ENCODE results near the gene FOXO4. TPM values are rescaled to one million over a fixed set of nuclear protein-coding genes. Genes with fewer than 3 reads are reported as not detected.

FOXO4 gene
- total and polyA plus RNA-seq, 2 of the 13 experiments (the other 11 are each of a cell fraction or from before 2014, with no cell fraction given): 5.1 to 5.7 TPM

DNA sequence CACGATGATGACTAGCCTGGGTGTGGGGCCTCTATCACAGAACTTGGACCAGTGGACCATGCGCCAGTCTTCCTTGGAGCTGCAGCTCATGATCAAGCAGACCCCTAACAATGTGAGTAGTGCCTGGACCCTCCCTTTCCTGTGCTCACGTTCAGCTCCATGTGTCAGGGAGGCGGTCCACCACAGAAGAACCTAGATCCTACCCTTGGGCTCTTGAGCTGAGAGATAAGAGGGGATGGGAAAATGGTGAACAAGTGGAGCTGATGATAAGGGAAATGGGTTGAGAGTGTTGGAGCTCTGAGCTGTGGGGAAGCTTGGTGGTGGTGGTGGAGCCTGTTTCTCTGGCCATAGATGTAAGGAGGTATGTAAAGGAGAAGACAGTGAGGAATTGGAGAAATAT lies 35.9 kb downstream of the FOXO4 start:
- H2AFZ ChIP-seq (ENCODE audit: low read length): no peak overlapping the region
- no peak overlapping the region for H3K4me2 ChIP-seq (ENCODE audit: low read depth, low read length)
- H3K36me3 ChIP-seq (replicated peaks in 1 of 2; ENCODE audit: control insufficient read depth in 1 of 2, insufficient read depth in 2 of 2, low read length in 2 of 2): peaks cover 11 to 38% of the 10 kb centered on the region in 2 experiments; a peak in 4 of 5 replicates
- TF ChIP-seq ZNF605 (CRISPR knock-in tag; IDR thresholded peaks at IDR 0.05): no peak
- TF ChIP-seq SNRNP70 (IDR thresholded peaks at IDR 0.05; ENCODE audit: low read depth, low read length): no peak
- FAIRE-seq (no peak), DNase-seq (ENCODE audit: low spot score) (no peak), ATAC-seq (no peak)
- H4K20me1 ChIP-seq (ENCODE audit: insufficient read depth, low read length): no peaks in the 10 kb centered on the region
- H3K27ac ChIP-seq (ENCODE audit: extremely low read length, insufficient read depth, low read length): no peak overlapping the region
- ChIA-PET POLR2A (no interaction called here), CTCF (ENCODE audit: low intra/inter-chr PET ratio, low total read pairs) (no interaction called here)
- H3K4me1 ChIP-seq (ENCODE audit: insufficient read depth, low read length): peaks cover 7% of the 10 kb centered on the region; the same call in 1 of the 2 replicates
- intact Hi-C loops (cut with micrococcal nuclease; ENCODE audit: unreplicated experiment) (no loop called here), in situ Hi-C loops (cut with HindIII; ENCODE audit: extremely low pct_ligation_motif_present, low pct_unique_long_range_greater_than_20kb) (no loop called here)
- no TSS peak for BruUV-seq (replicated peaks)
- no peaks in the 10 kb centered on the region for H3K79me2 ChIP-seq (ENCODE audit: insufficient read depth, low read length)
- WGBS (ENCODE audit: low lambda C conversion rate): 100% methylated on average over 2 of the region's 4 CpGs
- no peak overlapping the region for H3K9ac ChIP-seq (ENCODE audit: insufficient read depth, low read depth, low read length)
- H3K9me3 ChIP-seq (ENCODE audit: low read length): no peaks in the 10 kb centered on the region
- no peak overlapping the region for H3K4me3 ChIP-seq (replicated peaks in 1 of 3; ENCODE audit: insufficient read depth in 1 of 3, low read depth in 2 of 3, low read length in 3 of 3)
- no peaks in the 10 kb centered on the region for H3K27me3 ChIP-seq (ENCODE audit: control insufficient read depth in 1 of 2, insufficient read depth in 2 of 2, low read length in 2 of 2)

DNA sequence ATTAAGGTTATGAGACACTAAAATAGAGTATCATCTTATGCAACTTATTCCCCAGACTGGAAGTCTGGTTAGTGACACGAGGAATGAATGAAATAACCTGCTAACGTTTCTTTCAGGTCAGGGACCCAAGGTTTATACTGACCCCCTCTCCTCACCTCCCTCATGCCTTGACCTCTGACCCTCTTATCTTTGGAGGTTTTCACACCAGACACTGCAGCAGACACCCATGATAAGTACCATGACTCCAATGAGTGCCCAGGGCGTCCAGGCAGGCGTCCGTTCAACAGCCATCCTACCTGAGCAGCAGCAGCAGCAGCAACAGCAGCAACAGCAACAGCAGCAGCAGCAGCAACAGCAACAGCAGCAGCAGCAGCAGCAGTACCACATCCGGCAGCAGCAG lies 44.8 kb downstream of the FOXO4 start:
- Histone ChIP-seq H3K4me3 (replicated peaks in 1 of 3; ENCODE audit: insufficient read depth in 1 of 3, low read depth in 2 of 3, low read length in 3 of 3) (no peak overlapping the region), H4K20me1 (ENCODE audit: insufficient read depth, low read length) (no peaks in the 10 kb centered on the region), H3K9me3 (ENCODE audit: low read length) (no peaks in the 10 kb centered on the region), H3K9ac (ENCODE audit: insufficient read depth, low read depth, low read length) (no peak overlapping the region), H3K27ac (ENCODE audit: extremely low read length, insufficient read depth, low read length) (no peak overlapping the region), H3K79me2 (ENCODE audit: insufficient read depth, low read length) (no peaks in the 10 kb centered on the region), H3K4me1 (ENCODE audit: insufficient read depth, low read length) (no peaks in the 10 kb centered on the region), H3K36me3 (replicated peaks in 1 of 2; ENCODE audit: control insufficient read depth in 1 of 2, insufficient read depth in 2 of 2, low read length in 2 of 2) (peaks cover 7 to 20% of the 10 kb centered on the region in 2 experiments; a peak in 3 of 5 replicates), H3K27me3 (ENCODE audit: control insufficient read depth in 1 of 2, insufficient read depth in 2 of 2, low read length in 2 of 2) (no peaks in the 10 kb centered on the region), H2AFZ (ENCODE audit: low read length) (no peak overlapping the region), H3K4me2 (ENCODE audit: low read depth, low read length) (no peak overlapping the region)
- TF ChIP-seq ARID2 (CRISPR knock-in tag; IDR thresholded peaks at IDR 0.05; ENCODE audit: borderline replicate concordance) (no peak), ZNF253 (CRISPR knock-in tag; IDR thresholded peaks at IDR 0.05; ENCODE audit: borderline replicate concordance) (no peak)
- TF ChIP-seq, protein P1, sequence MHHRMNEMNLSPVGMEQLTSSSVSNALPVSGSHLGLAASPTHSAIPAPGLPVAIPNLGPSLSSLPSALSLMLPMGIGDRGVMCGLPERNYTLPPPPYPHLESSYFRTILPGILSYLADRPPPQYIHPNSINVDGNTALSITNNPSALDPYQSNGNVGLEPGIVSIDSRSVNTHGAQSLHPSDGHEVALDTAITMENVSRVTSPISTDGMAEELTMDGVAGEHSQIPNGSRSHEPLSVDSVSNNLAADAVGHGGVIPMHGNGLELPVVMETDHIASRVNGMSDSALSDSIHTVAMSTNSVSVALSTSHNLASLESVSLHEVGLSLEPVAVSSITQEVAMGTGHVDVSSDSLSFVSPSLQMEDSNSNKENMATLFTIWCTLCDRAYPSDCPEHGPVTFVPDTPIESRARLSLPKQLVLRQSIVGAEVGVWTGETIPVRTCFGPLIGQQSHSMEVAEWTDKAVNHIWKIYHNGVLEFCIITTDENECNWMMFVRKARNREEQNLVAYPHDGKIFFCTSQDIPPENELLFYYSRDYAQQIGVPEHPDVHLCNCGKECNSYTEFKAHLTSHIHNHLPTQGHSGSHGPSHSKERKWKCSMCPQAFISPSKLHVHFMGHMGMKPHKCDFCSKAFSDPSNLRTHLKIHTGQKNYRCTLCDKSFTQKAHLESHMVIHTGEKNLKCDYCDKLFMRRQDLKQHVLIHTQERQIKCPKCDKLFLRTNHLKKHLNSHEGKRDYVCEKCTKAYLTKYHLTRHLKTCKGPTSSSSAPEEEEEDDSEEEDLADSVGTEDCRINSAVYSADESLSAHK (CRISPR knock-in tag; IDR thresholded peaks at IDR 0.05; ENCODE audit: borderline replicate concordance): no peak
- in situ Hi-C loops (cut with HindIII; ENCODE audit: extremely low pct_ligation_motif_present, low pct_unique_long_range_greater_than_20kb) (no loop called here), intact Hi-C loops (cut with micrococcal nuclease; ENCODE audit: unreplicated experiment) (no loop called here)
- no peak for FAIRE-seq
- DNase-seq (ENCODE audit: low spot score): no peak
- ChIA-PET POLR2A (no interaction called here), CTCF (ENCODE audit: low intra/inter-chr PET ratio, low total read pairs) (no interaction called here)
- WGBS (ENCODE audit: low lambda C conversion rate): 80% methylated on average over 2 of the region's 6 CpGs
- ATAC-seq: no peak
- BruUV-seq (replicated peaks): no TSS peak

Measured in HepG2 (cell line).